GM18907 (cell line): Measurements from ENCODE around the gene GSE1.

Experiments
- ATAC-seq: cut with Tn5 transposase; IDR thresholded peaks from one replicate; pipeline ENCODE4 v1.9.1; 2021; ENCODE audit warnings: mild to moderate bottlenecking, moderate library complexity; ENCODE audit not compliant: unreplicated experiment

The GSE1 gene

DNA sequence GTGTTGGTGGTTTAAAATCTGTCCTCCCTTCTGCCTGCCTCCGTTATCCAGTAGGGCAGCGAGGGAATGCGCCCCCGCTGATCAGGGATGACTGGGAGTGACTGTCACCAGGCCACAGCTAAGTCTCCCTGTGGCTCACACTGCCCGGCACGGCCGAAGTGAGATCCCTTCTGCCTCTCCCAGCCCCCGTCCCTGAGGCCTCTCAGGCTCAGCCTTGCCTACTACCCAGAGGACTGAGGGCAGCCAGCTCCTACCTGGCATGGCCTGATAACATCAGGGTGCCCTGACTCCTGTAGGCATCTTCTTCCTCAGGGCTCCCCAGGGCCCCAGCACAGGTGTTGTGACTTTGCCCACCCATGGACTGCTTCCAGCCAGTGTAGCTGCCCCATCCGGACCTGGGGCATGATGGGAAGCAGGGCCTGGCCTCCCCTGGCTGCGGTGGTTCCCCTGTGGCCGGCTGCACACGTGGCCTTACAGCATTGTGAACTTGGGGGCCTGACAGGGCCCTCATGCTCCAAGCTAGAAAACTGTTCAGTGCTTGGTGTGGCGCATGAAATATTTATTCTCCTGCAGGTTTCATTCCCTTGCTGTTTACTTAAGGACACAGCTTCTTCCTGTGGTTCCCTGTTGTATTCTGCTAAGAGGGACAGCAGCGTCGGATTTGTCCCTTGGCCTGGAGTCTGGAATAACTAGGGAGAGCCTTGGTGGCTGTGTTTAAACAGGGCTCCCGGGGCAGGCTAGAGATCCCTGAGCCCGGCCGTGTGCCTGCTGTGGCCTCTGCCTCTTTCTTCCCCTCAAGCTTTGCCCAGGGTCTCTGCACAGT lies 45.6 kb downstream of the GSE1 start:
- ATAC-seq = no peak

DNA sequence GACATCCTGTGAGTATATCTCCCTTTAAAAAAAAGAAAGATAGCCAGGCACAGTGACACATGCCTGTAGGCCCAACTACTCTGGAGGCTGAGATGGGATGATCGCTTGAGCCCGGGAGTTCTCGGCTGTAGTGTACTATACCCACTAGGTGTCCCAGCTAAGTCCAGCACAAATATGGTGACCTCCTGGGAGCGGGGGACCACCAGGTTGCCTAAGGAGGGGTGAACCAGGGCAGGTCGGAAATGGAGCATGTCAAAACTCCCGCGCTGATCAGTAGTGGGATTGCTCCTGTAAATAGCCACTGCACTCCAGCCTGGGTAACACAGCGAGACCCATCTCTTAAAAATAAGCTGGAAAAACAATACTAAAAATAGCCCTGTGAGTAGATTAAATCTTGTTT lies 46.2 kb downstream of the GSE1 start:
- ATAC-seq = no peak

DNA sequence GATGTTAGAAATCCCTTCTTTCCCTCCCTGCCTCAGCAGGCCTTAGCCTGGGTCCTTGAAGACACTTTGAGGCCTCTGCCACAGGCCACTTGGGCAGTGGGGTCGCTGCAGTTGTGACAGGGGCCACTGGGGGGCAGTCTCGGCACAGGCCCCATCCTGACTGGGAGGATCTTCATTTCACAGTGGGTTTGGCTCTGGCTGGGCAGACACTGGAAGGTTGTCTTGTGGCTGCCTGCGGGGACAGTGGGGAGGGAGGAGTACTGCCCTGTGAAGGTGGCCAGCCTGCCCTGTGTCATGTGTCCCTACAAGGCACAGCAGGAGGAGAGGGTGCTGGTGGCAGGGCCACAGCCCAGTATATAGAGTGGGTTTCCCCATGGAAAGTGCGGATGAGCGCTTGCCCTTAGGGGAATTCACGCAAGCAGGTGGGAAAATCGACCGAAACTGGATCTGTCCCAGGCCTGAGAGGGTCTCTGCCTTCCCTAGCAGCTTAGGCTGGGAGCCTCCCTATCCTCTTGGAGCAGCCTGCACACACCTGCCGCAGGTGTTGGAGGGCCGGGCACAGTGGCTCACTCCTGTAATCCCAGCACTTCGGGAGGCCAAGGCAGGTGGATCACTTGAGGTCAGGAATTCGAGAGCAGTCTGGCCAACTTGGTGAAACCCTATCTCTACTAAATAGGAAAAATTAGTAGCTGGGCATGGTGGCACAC lies 46.8 kb downstream of the GSE1 start:
- ATAC-seq = no peak

- no peak for ATAC-seq
Observed at GRCh38 chr16:85660843-85661739, 48.0 kb downstream of the GSE1 start.

DNA sequence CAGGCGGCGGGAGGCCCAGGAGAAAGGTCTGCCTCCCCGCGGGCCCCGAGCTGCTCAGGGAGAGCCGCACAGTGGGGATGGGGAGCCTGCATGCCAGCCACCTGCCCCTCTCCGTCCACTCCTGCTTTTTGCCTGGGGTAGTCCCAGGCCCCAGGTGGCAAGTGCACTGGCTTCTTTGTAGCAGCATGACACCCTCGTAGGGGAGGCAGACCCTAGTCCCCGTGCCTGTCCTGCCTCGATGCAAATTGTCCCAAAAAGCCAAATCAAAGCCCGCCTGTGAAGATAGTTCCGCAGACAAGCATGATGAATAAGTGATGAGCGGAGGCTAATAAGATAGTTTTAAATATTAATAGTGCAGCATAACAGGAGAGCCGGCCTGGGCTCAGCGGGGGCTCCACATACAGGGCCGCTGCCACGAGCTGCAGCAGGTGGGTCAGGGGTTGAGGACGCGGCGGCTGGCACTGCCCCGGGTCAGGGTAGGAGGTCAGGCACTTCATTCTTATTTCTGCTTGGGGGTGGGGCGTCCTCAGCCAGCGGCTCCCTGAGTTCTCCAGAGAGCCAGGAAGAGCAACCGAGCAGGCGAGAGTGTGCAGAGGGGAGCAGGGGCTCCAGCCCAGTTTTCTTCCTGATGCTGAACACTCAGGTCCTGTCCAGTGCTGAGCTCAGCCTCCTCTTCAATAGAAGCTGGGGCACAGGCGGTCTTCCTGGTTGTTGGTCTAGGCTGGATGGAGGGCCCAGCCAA lies 48.8 kb downstream of the GSE1 start:
- ATAC-seq = no peak

DNA sequence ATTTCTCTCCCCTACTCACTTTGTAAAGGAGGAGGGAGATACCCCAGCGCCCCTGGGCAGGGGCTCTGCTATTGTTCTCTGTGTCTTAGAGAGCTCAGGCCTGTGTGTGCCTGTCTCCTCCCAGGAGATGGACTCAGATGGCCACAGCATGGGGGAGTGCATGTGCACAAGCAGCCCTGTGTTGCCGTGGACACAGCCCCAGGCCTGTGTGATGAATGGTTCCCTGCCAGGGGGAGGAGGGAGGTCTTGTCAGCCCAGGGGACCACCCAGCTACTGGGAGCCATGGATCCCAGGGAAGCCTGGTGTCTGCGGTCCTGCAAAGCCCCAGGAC lies 49.3 kb downstream of the GSE1 start:
- no peak for ATAC-seq

DNA sequence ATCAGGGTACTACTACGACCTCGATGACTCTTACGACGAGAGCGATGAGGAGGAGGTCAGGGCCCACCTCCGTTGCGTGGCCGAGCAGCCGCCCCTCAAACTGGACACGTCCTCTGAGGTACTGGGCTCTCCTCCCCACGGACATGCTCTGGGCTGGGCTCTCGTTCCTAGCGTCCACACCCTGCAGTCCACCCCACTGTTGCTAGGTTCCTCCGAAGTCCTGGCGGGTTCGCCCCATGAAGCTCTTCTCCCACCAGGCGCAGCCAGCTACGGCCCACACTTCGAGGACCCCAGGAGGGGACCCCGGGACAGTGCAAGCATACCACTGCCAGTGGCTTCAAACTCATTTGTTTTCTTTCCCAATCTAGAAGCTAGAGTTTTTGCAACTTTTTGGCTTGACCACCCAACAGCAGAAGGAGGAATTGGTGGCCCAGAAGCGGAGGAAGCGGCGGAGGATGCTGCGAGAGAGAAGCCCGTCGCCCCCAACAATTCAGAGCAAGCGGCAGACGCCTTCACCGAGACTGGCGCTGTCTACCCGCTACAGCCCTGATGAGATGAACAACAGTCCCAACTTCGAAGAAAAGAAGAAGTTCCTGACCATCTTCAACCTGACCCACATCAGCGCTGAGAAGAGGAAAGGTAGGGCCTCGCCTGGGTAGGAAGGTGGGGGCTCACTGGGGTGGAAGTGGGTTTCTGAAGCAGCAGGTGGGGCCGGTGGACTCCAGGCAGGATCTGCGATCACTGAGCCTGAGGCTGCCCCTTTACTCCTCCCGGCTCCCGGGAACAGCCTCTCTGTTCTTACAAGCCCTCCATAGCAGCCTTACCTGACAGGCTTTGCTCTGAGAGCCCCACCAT lies 50.1 kb downstream of the GSE1 start:
- no peak for ATAC-seq

GRCh38 chr16:85663891-85664321 lies 50.8 kb downstream of the GSE1 start:
- ATAC-seq = no peak

- ATAC-seq = no peak
Observed at GRCh38 chr16:85664580-85665372, 51.7 kb downstream of the GSE1 start.

DNA sequence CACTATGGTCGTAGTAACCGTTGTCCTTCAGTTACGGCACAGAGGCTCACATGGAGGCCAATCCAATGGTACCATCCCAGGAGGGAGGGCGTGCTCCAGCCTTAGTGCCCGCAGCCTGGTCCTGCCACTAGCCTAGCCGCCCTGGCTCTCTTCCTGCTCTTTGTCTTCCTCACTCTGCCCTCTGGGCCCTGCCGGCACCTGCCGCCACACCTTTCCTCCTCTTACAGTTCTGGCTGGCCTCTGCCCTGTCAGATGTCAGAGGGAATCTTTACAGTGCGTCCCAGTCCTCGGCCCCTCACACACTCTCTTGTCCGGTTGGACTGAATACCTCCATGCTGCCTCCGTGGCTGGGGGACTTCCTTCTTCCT lies 52.2 kb downstream of the GSE1 start:
- ATAC-seq = no peak

DNA sequence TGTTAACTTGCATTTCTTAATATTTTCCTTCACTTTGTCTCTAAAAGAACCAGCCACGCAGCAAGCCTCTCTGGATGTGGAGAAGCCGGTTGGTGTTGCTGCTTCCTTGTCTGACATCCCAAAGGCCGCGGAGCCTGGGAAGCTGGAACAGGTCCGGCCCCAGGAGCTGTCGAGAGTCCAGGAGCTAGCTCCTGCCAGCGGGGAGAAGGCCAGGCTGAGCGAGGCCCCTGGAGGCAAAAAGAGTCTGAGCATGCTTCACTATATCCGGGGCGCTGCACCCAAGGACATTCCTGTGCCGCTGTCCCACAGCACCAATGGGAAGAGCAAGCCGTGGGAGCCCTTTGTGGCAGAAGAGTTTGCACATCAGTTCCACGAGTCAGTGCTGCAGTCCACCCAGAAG lies 52.8 kb downstream of the GSE1 start:
- ATAC-seq = no peak

- ATAC-seq = no peak
Observed at GRCh38 chr16:85667261-85667660, 54.1 kb downstream of the GSE1 start.

GRCh38 chr16:85667841-85668413 lies 54.8 kb downstream of the GSE1 start:
- ATAC-seq = no peak

DNA sequence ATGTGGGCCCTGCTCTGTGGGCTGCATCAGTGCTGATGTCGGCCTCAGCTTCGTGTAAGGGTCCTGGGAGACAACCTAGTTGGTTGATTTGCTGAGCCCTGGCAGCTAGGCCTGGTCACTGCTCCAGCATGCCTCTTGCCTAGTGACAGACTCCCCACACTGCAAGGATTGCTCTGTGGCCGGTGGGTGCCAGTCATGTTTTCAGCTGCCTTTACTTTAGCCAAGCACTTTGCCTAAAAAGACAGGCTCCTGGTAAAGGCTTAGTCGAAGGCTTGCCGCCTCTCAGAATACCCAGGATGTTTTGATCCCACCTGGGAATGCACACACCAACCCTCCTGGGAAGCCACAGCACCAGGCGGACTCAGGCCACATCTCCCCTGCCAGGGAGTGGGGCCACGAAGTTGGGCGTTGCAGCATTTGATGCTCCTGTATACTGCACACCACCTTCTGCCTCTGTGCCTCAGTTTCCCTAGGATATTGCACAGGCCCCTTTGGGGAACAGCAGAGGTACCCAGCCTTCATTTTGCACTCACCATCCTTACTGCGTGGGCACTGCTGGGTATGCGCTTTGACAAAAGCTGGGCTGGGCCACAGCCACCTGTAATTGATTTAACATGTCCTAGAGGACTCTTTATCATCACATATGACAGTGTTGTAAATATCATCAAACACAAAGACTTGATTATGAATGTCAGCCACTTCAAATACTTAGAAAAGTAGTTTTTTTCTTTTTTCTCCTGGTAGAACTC lies 55.7 kb downstream of the GSE1 start:
- no peak for ATAC-seq

GRCh38 chr16:85670840-85671239 lies 57.7 kb downstream of the GSE1 start:
- ATAC-seq = no peak

- no peak for ATAC-seq
Observed at GRCh38 chr16:85673529-85674417, 60.7 kb downstream of the GSE1 start.

GRCh38 chr16:85674418-85674755 lies 61.3 kb downstream of the GSE1 start:
- no peak for ATAC-seq
